ENCODE data around the gene MX1. TPM values are rescaled to one million over a fixed set of nuclear protein-coding genes. Genes with fewer than 3 reads are reported as not detected.
A peak's percentile ranks its signal among the peaks of the same experiment; 100 is the strongest.

The MX1 gene
- total and polyA plus RNA-seq, 2 donors: 54.5 to 148 TPM

DNA sequence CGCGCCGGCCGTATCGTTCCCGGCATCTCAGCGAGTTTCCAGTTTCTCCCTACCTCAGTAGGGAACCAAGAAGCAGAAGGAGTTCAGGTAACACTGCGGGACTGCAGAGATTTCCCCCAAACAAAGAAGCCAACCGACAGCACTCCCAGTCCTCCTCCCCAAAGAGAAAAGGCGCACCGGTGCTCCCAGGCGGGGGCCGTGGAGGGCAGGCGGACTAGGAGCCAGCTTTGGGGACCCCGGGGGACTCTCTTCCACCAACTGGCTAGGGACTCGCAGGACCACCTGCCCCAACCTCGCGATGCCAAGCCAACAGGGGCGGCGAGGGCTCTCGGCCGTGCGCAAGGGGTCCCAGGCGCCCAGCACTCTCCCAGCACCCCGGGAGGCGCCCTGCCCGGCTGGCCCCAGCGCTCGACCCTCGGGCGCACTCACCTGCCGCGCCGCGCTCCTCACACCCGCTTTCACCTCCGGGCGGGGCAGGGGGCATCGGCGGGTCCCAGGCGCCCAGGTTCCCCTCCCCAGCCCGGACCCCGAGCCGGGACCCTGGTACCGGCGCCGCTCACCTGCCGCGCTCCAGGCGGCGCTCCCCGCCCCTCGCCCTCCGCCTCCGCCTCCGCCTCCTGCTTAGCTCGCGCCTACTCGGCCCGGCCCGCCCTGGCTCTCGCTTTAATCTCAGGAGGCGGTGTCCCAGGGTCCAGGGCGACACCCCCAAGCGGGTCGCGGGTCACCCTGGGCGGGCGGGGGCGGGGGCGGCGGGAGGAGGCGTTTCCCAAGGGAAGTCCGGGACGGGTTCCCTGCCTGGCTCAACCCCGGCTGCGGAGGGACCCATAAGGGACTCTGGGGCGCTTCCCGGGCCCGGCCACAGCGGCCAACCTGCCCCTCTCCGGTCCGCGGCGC lies 81.7 kb downstream of the MX1 start, which contains the start of gene TMPRSS2:
TSS of gene TMPRSS2 (minus strand) at position 638 of the 894 bp plus-strand sequence. CDS start 10,025 bp downstream, outside the sequence.
- peak within 1 kb of the TSS in 1 of 2 donors; percentile 2 for H3K4me3 ChIP-seq (ENCODE audit: low read length in 2 of 2)
- H3K27me3 ChIP-seq (ENCODE audit: control insufficient read depth in 2 of 2, insufficient read depth in 1 of 2, low read length in 1 of 2): peaks cover 62 to 90% of the 10 kb centered on the region in 2 donors
- no peak for DNase-seq (ENCODE audit: low read depth in 6 of 9, low spot score in 9 of 9)

DNA sequence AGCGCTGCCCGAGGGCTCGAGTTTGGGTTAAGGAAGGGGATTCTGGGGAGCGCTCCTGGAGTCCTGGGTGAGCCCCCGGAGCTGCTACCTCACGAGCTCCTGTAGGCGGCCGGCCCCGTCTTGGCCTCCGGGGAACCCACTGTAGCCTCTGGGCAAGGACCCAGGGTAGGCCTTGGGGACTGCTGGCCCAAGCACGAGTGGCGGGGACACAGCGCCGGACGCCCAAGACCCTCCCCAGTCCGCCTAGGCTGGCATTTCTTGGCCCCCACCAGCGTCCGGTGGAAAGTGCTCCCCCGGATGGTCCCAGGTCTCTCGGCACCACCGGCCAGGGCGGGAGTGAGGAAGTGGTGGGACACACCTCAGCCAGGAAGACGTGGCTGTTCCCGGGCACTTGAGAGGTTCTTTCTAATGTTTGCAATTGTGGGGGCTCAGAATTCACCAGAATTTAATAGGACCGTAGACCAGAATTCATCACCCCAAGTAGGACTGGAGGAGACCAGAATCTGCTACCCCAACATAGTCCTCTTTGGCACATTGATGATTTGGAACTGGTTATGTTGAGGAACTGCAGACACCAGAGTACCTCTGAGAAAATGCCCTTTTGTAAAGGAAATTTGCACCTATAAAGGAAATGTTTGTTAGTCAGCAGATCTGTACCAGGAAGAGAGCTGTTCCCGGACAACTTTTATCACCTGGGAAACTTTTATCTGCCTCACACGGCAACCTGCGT lies 82.5 kb downstream of the MX1 start:
- Histone ChIP-seq H3K27ac (ENCODE audit: low read depth in 1 of 2, low read length in 1 of 2) (no peak overlapping the region), H3K36me3 (ENCODE audit: control insufficient read depth in 2 of 2, insufficient read depth in 2 of 2, low read length in 1 of 2) (no peaks in the 10 kb centered on the region), H3K4me3 (ENCODE audit: low read length in 2 of 2) (no peak overlapping the region), H3K27me3 (ENCODE audit: control insufficient read depth in 2 of 2, insufficient read depth in 1 of 2, low read length in 1 of 2) (peaks cover 62 to 86% of the 10 kb centered on the region in 2 donors), H3K4me1 (ENCODE audit: control insufficient read depth in 2 of 2, insufficient read depth in 2 of 2, low read length in 2 of 2) (no peaks in the 10 kb centered on the region), H3K9me3 (ENCODE audit: control insufficient read depth in 2 of 2, insufficient read depth in 1 of 2, low read length in 1 of 2) (no peaks in the 10 kb centered on the region)
- WGBS: 6% methylated on average over 28 of the region's 28 CpGs
- DNase-seq (ENCODE audit: low read depth in 6 of 9, low spot score in 9 of 9): no peak

More for the DNA sequence above, 81.7 kb downstream of the MX1 start, which contains the start of gene TMPRSS2:
- Histone ChIP-seq H3K4me1 (ENCODE audit: control insufficient read depth in 2 of 2, insufficient read depth in 2 of 2, low read length in 2 of 2) (no peaks in the 10 kb centered on the region), H3K9me3 (ENCODE audit: control insufficient read depth in 2 of 2, insufficient read depth in 1 of 2, low read length in 1 of 2) (no peaks in the 10 kb centered on the region), H3K27ac (ENCODE audit: low read depth in 1 of 2, low read length in 1 of 2) (no peak within 1 kb of the TSS), H3K36me3 (ENCODE audit: control insufficient read depth in 2 of 2, insufficient read depth in 2 of 2, low read length in 1 of 2) (no peaks in the 10 kb centered on the region)
- WGBS: 3% methylated on average over 85 of the region's 85 CpGs

Other genes with a start within 250 kb of the MX1 start
- gene FAM3B, start 109.4 kb upstream of the MX1 start, total RNA-seq: 13.2 TPM
- 8.5 TPM for gene FAM3B, start 109.4 kb upstream of the MX1 start, polyA plus RNA-seq
- gene MX2, start 64.2 kb upstream of the MX1 start, total RNA-seq: 32.0 TPM
- gene MX2, start 64.2 kb upstream of the MX1 start, polyA plus RNA-seq: 33.0 TPM
- 0.99 TPM for gene TMPRSS2, start 81.9 kb downstream of the MX1 start, total RNA-seq
- 2.5 TPM for gene TMPRSS2, start 81.9 kb downstream of the MX1 start, polyA plus RNA-seq

All from thymus (tissue), 11 donors.